Myometrial cell (primary cell): Measurements from ENCODE around the gene SUMF2. TPM values are rescaled to one million over a fixed set of nuclear protein-coding genes. Genes with fewer than 3 reads are reported as not detected.

Source experiments
- total RNA-seq: library from RNA; depleted of rRNA; stranded (reverse); fragments of >200 nt; gene quantifications from 2 replicates; pipeline ENCODE4 v1.2.3, GENCODE V29; 2015

SUMF2 gene
- 192 and 263 TPM in 2 replicates for total RNA-seq

DNA sequence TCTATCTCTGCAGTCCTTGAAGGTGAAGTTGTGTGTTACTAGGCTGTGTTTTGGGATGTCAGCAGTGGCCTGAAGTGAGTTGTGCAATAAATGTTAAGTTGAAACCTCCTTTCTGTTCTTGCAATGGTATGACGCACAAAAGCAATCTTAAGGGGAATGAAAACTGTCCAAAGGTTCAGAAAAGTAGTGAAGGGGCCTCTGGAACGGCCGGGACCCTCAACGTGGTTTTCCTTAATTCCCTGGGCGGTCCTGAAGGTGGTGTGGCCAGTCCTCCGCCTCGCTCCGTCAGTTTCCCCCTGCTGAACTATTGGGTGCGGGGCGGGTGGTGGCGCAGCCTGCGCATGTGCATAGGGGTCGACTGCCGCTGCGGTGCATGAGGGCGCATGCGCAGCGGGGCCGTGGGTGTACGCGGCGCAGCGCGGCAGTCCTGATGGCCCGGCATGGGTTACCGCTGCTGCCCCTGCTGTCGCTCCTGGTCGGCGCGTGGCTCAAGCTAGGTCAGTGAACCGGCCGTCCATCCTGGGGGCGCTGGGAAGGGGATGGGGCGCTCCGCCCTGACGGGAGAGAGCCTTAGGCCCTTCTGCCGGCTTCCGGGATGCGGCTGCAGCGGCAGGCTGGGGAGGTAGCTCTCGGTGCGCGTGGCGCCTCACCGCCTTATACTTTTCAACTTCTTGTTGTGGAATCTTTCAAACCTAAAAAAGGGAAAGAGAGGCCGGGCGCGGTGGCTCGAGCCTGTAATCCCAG, at the start of gene SUMF2:
Gene SUMF2 (plus strand): TSS at position 405 of the 744 bp plus-strand sequence. CDS start 26 bp downstream, at position 431.

DNA sequence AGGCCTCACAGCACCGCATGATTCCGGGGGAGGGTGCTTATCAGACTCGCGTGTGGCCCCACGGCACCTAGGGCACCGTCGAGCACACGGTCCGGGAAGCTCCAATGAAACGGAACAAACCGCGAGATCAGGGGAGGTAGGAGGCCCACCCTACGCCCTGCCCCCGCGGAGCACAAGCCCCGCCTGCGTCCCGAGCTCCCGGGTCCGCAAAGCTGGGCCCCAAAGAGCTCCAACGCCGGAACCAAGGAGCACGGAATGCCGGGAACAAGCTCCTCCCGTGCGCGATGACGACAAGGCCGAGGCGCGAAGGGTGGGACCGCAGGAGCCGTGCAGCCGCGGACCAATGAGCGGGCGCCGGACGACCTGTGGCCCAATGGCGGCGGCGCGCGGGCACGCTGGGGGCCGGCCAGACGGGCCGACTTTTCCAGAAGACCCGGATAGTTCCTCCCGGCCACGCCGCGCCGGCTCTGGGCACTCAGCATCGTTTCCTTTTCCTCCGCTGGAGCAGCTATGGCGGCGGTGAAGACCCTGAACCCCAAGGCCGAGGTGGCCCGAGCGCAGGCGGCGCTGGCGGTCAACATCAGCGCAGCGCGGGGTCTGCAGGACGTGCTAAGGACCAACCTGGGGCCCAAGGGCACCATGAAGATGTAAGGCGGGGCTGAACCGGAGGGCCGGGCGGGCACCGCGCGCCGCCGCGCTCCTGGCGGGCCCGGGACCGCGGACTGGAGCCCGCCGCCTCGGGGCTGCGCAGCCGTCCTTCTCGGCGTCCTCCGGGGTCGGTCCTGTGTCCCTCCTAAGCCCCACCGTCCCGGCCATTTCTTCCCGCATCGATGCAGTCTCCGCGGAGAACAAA, 12.5 kb upstream of the SUMF2 start, which contains the start of the genes CCT6A and PSPH:
Gene CCT6A (plus strand): TSS at position 427 of the 853 bp plus-strand sequence. CDS start 84 bp downstream, at position 511.
Gene PSPH (minus strand): TSS at position 106 of the 853 bp plus-strand sequence. CDS start 30,232 bp downstream, outside the sequence.

DNA sequence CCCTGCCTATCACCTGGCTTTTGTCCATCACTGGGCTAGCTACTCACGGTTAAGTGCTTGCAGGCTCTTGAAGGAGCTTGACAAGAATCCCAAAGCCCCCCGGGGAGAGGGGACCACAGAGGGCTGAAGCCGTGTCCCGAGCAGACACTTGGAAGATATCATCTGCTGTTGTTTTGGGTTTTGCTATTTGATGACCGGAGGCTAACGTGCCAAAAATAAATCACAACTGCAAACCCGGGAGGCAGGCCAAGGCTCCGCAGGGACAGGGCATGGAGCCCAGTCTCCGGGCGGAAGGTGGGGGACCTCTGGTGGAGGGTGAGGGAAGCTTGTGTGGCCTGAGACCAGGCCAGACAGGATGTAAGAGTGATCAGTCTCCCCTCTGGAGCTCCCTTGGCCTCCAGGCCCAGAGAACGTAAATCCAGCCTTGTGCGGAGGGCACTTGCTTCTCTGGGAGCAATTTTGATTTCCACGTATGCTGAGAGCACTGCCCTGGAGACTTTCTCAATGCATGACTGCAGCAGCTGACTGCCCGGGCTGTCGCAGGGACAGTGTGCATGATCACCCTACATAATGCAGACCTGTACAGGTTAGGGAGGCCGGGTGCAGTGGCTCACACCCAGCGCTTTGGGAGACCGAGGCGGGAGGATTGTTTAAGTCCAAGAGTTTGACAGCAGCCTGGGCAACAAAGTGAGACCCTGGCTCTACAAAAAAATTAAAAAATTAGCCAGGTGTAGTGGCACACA, 28.9 kb downstream of the SUMF2 start, which contains the start of gene PHKG1:
Gene PHKG1 (minus strand): TSS at position 164 of the 743 bp plus-strand sequence. CDS start 4,011 bp downstream, outside the sequence.

DNA sequence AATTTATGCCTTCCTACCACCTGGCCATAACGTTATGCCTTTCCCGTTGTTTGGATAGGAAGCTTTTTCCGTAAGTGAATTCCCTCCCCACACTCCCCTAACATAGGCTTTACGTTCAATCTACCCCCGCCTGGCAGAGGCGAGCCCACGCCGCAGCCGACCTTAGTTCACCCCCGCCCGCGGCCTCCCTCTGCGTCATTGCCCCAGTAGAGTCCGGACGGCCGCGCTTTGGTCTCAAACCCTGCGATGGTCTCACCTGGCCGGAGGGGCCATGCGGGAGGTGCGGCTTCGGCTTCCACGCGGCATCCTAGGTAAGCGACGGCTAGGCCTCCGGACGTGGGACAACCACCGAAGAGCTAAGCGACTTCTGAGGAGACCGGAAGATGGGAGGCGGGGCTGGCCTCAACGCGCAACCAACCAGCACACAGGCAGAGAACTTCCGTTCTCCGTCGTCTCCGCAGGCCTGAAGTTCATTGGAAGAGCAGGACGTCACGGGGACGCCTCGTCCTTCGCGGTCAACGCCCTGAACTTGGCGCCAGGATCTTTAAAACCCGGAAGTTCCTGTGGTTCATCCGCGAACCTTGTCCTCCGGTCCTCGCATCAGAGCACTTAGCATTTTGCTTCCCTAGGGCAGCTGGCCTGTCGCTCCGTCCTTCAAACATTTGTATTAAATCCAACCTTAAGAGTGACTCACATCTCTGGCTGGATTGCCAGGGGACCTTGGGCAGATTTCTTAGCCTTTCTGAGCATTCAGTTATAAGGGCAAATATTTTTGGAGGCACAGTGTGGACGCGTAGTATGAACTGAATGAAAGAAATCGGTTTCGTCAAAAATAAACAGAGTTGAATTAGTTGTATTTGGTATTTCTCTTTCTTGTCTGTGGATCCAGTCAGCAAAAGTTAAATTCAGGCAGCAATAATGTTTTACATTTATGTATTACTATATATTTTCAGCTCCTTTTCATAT, 42.3 kb downstream of the SUMF2 start, which contains the start of gene CHCHD2:
Gene CHCHD2 (minus strand): TSS at position 369 of the 966 bp plus-strand sequence. CDS start 63 bp downstream, at position 306.

DNA sequence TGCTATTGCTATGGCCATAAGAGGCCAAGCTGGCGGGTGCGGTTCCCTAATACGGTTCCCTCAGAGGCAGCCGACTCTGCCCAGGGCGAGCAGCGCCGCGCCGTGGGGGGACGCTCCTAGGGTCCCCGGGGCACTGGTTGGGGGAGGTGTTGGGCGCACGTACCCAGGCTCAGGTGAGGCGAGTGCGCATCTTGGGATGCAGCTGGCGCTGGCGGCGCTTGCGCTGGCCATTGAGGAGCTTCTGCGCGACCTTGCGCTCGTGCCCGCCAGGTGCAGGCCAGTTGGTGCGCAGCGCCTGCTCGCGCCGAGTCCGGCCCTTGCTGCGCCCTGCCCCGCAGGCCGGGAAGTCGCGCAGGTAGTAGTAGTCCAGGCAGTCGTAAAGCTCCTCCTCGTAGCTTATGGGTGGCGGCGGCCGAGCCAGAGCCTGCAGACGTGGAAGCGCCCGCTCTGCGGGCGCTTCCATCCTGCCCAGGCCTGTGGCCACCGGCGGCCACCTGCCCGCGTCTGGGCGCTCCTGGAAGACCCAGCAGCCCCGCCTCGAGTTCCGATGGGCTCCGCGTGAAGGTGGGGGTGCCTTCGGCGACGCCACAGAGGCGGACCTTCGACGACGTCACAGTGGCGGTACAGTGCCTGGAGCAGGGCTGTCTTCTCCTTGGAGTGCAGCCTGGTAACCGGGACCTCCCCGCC, 51.9 kb downstream of the SUMF2 start, which contains the start of gene NUPR2:
Gene NUPR2 (minus strand): TSS at position 566 of the 687 bp plus-strand sequence. CDS start 103 bp downstream, at position 463.

Other genes starting within 250 kb of the SUMF2 start
- not detected in 2 replicates for gene SEPTIN14, start 201.5 kb upstream of the SUMF2 start, total RNA-seq
- gene ZNF713, start 176.8 kb upstream of the SUMF2 start, total RNA-seq = 1.2 and 2.5 TPM in 2 replicates
- 7.5 and 11.9 TPM in 2 replicates for gene MRPS17, start 112.4 kb upstream of the SUMF2 start, total RNA-seq
- gene NIPSNAP2, start 99.7 kb upstream of the SUMF2 start, total RNA-seq = 51.3 and 58.1 TPM in 2 replicates
- gene PSPH, start 12.8 kb upstream of the SUMF2 start, total RNA-seq = 134 and 148 TPM in 2 replicates
- gene CCT6A, start 12.5 kb upstream of the SUMF2 start, total RNA-seq = 164 and 201 TPM in 2 replicates
- gene PHKG1, start 28.7 kb downstream of the SUMF2 start, total RNA-seq = 0.29 TPM in 1 of 2 replicates, not detected in the other
- gene CHCHD2, start 42.2 kb downstream of the SUMF2 start, total RNA-seq = 564 and 615 TPM in 2 replicates
- gene NUPR2, start 52.1 kb downstream of the SUMF2 start, total RNA-seq = not detected in 2 replicates